ENCODE results near the gene PISD.
A peak's percentile ranks its signal among the peaks of the same experiment; 100 is the strongest.

The PISD gene

GRCh38 chr22:31609716-31610115, 52.3 kb downstream of the PISD start:
- POLR2A ChIA-PET, result no interaction called here
- CTCF ChIA-PET, result interaction anchor here (1.1 to 1.2 kb wide), 3 partner anchors 11 to 24 kb away, joined by 3 to 5 read pairs (median 5); no protein-coding TSS in a partner anchor
- Histone ChIP-seq H3K27me3 (replicated peaks in 2 of 5; ENCODE audit: control insufficient read depth in 4 of 5, insufficient read depth in 5 of 5, low read length in 4 of 5) (no peaks in the 10 kb centered on the region), H3K4me3 (ENCODE audit: control insufficient read depth in 1 of 7, extremely low read depth in 1 of 7, insufficient read depth in 4 of 7, low read depth in 2 of 7, low read length in 6 of 7) (no peak overlapping the region), H3K9me3 (ENCODE audit: control extremely low read depth in 1 of 5, control insufficient read depth in 4 of 5, insufficient read depth in 2 of 5, low read depth in 1 of 5, low read length in 4 of 5) (no peaks in the 10 kb centered on the region), H3K4me1 (ENCODE audit: control extremely low read depth in 1 of 4, control insufficient read depth in 4 of 4, insufficient read depth in 4 of 4, low read length in 3 of 4) (peaks cover 0 to 11% (median 9%) of the 10 kb centered on the region in 4 experiments), H3K36me3 (ENCODE audit: control insufficient read depth in 4 of 4, insufficient read depth in 4 of 4, low read length in 3 of 4) (peaks cover 3 to 41% (median 29%) of the 10 kb centered on the region in 4 experiments), H3K27ac (ENCODE audit: insufficient read depth in 1 of 2, low read depth in 1 of 2, low read length in 2 of 2, poor library complexity in 1 of 2, severe bottlenecking in 2 of 2) (no peak overlapping the region)
- no peak for DNase-seq
- 97% methylated on average over 10 of the region's 10 CpGs for WGBS (ENCODE audit: insufficient coverage)

- Histone ChIP-seq H3K27me3 (replicated peaks in 2 of 5; ENCODE audit: control insufficient read depth in 4 of 5, insufficient read depth in 5 of 5, low read length in 4 of 5) (no peaks in the 10 kb centered on the region), H3K4me1 (ENCODE audit: control extremely low read depth in 1 of 4, control insufficient read depth in 4 of 4, insufficient read depth in 4 of 4, low read length in 3 of 4) (peaks cover 0 to 6% (median 2%) of the 10 kb centered on the region in 4 experiments), H3K36me3 (ENCODE audit: control insufficient read depth in 4 of 4, insufficient read depth in 4 of 4, low read length in 3 of 4) (peaks cover 3 to 55% (median 37%) of the 10 kb centered on the region in 4 experiments), H3K27ac (ENCODE audit: insufficient read depth in 1 of 2, low read depth in 1 of 2, low read length in 2 of 2, poor library complexity in 1 of 2, severe bottlenecking in 2 of 2) (no peak overlapping the region), H3K9me3 (ENCODE audit: control extremely low read depth in 1 of 5, control insufficient read depth in 4 of 5, insufficient read depth in 2 of 5, low read depth in 1 of 5, low read length in 4 of 5) (no peaks in the 10 kb centered on the region), H3K4me3 (ENCODE audit: control insufficient read depth in 1 of 7, extremely low read depth in 1 of 7, insufficient read depth in 4 of 7, low read depth in 2 of 7, low read length in 6 of 7) (no peak overlapping the region)
- ChIA-PET CTCF (no interaction called here), POLR2A (no interaction called here)
- WGBS (ENCODE audit: insufficient coverage), result 97% methylated on average over 6 of the region's 7 CpGs
- DNase-seq, result no peak
These were observed 54.3 kb downstream of the PISD start for GRCh38 chr22:31607696-31608095.

GRCh38 chr22:31605851-31606585, 56.0 kb downstream of the PISD start:
- POLR2A ChIA-PET, result no interaction called here
- H3K36me3 ChIP-seq (ENCODE audit: control insufficient read depth in 4 of 4, insufficient read depth in 4 of 4, low read length in 3 of 4), result peaks cover 3 to 53% (median 35%) of the 10 kb centered on the region in 4 experiments
- CTCF ChIA-PET, result interaction anchor here (1.0 kb wide), 2 partner anchors 25 to 29 kb away, joined by 3 read pairs; no protein-coding TSS in a partner anchor
- no peak for DNase-seq
- H3K4me3 ChIP-seq (ENCODE audit: control insufficient read depth in 1 of 7, extremely low read depth in 1 of 7, insufficient read depth in 4 of 7, low read depth in 2 of 7, low read length in 6 of 7), result no peak overlapping the region
- H3K9me3 ChIP-seq (ENCODE audit: control extremely low read depth in 1 of 5, control insufficient read depth in 4 of 5, insufficient read depth in 2 of 5, low read depth in 1 of 5, low read length in 4 of 5), result no peaks in the 10 kb centered on the region
- no peak overlapping the region for H3K27ac ChIP-seq (ENCODE audit: insufficient read depth in 1 of 2, low read depth in 1 of 2, low read length in 2 of 2, poor library complexity in 1 of 2, severe bottlenecking in 2 of 2)
- peaks cover 0 to 6% (median 1%) of the 10 kb centered on the region in 4 experiments for H3K4me1 ChIP-seq (ENCODE audit: control extremely low read depth in 1 of 4, control insufficient read depth in 4 of 4, insufficient read depth in 4 of 4, low read length in 3 of 4)
- WGBS (ENCODE audit: insufficient coverage), result 100% methylated on average over 2 of the region's 9 CpGs
- no peaks in the 10 kb centered on the region for H3K27me3 ChIP-seq (replicated peaks in 2 of 5; ENCODE audit: control insufficient read depth in 4 of 5, insufficient read depth in 5 of 5, low read length in 4 of 5)

GRCh38 chr22:31604746-31605705, 57.0 kb downstream of the PISD start:
- CTCF ChIA-PET, result interaction anchor here (1.0 kb wide), 1 partner anchor 38 kb away, joined by 3 read pairs; no protein-coding TSS in a partner anchor

GRCh38 chr22:31604137-31604705, 57.8 kb downstream of the PISD start:
- H3K9me3 ChIP-seq (ENCODE audit: control extremely low read depth in 1 of 5, control insufficient read depth in 4 of 5, insufficient read depth in 2 of 5, low read depth in 1 of 5, low read length in 4 of 5), result no peaks in the 10 kb centered on the region
- H3K27ac ChIP-seq (ENCODE audit: insufficient read depth in 1 of 2, low read depth in 1 of 2, low read length in 2 of 2, poor library complexity in 1 of 2, severe bottlenecking in 2 of 2), result no peak overlapping the region
- no peak overlapping the region for H3K4me3 ChIP-seq (ENCODE audit: control insufficient read depth in 1 of 7, extremely low read depth in 1 of 7, insufficient read depth in 4 of 7, low read depth in 2 of 7, low read length in 6 of 7)
- peaks cover 0 to 6% (median 0%) of the 10 kb centered on the region in 4 experiments for H3K4me1 ChIP-seq (ENCODE audit: control extremely low read depth in 1 of 4, control insufficient read depth in 4 of 4, insufficient read depth in 4 of 4, low read length in 3 of 4)
- POLR2A ChIA-PET, result no interaction called here
- no peaks in the 10 kb centered on the region for H3K27me3 ChIP-seq (replicated peaks in 2 of 5; ENCODE audit: control insufficient read depth in 4 of 5, insufficient read depth in 5 of 5, low read length in 4 of 5)
- no peak for DNase-seq
- CTCF ChIA-PET, result interaction anchor here (1.0 kb wide), 1 partner anchor 37 kb away, joined by 3 read pairs; no protein-coding TSS in a partner anchor
- 97% methylated on average over 4 of the region's 14 CpGs for WGBS (ENCODE audit: insufficient coverage)
- peaks cover 3 to 41% (median 29%) of the 10 kb centered on the region in 4 experiments for H3K36me3 ChIP-seq (ENCODE audit: control insufficient read depth in 4 of 4, insufficient read depth in 4 of 4, low read length in 3 of 4)

More at GRCh38 chr22:31604746-31605705, 57.0 kb downstream of the PISD start:
- POLR2A ChIA-PET, result no interaction called here
- Histone ChIP-seq H3K36me3 (ENCODE audit: control insufficient read depth in 4 of 4, insufficient read depth in 4 of 4, low read length in 3 of 4) (peaks cover 3 to 44% (median 30%) of the 10 kb centered on the region in 4 experiments), H3K9me3 (ENCODE audit: control extremely low read depth in 1 of 5, control insufficient read depth in 4 of 5, insufficient read depth in 2 of 5, low read depth in 1 of 5, low read length in 4 of 5) (no peaks in the 10 kb centered on the region), H3K4me1 (ENCODE audit: control extremely low read depth in 1 of 4, control insufficient read depth in 4 of 4, insufficient read depth in 4 of 4, low read length in 3 of 4) (peaks cover 0 to 6% (median 0%) of the 10 kb centered on the region in 4 experiments), H3K27ac (ENCODE audit: insufficient read depth in 1 of 2, low read depth in 1 of 2, low read length in 2 of 2, poor library complexity in 1 of 2, severe bottlenecking in 2 of 2) (no peak overlapping the region), H3K27me3 (replicated peaks in 2 of 5; ENCODE audit: control insufficient read depth in 4 of 5, insufficient read depth in 5 of 5, low read length in 4 of 5) (no peaks in the 10 kb centered on the region), H3K4me3 (ENCODE audit: control insufficient read depth in 1 of 7, extremely low read depth in 1 of 7, insufficient read depth in 4 of 7, low read depth in 2 of 7, low read length in 6 of 7) (no peak overlapping the region)
- no peak for DNase-seq
- 95% methylated on average over 17 of the region's 17 CpGs for WGBS (ENCODE audit: insufficient coverage)

GRCh38 chr22:31603574-31603973, 58.4 kb downstream of the PISD start:
- POLR2A ChIA-PET, result no interaction called here

More at GRCh38 chr22:31603574-31603973, 58.4 kb downstream of the PISD start:
- DNase-seq, result no peak
- CTCF ChIA-PET, result no interaction called here
- H3K27ac ChIP-seq (ENCODE audit: insufficient read depth in 1 of 2, low read depth in 1 of 2, low read length in 2 of 2, poor library complexity in 1 of 2, severe bottlenecking in 2 of 2), result peak overlapping the region in 1 of 2 experiments; percentile 47
- peaks cover 3 to 41% (median 28%) of the 10 kb centered on the region in 4 experiments for H3K36me3 ChIP-seq (ENCODE audit: control insufficient read depth in 4 of 4, insufficient read depth in 4 of 4, low read length in 3 of 4)
- peaks cover 0 to 6% (median 0%) of the 10 kb centered on the region in 4 experiments for H3K4me1 ChIP-seq (ENCODE audit: control extremely low read depth in 1 of 4, control insufficient read depth in 4 of 4, insufficient read depth in 4 of 4, low read length in 3 of 4)
- H3K27me3 ChIP-seq (replicated peaks in 2 of 5; ENCODE audit: control insufficient read depth in 4 of 5, insufficient read depth in 5 of 5, low read length in 4 of 5), result no peaks in the 10 kb centered on the region
- 94% methylated on average over 5 of the region's 5 CpGs for WGBS (ENCODE audit: insufficient coverage)
- no peaks in the 10 kb centered on the region for H3K9me3 ChIP-seq (ENCODE audit: control extremely low read depth in 1 of 5, control insufficient read depth in 4 of 5, insufficient read depth in 2 of 5, low read depth in 1 of 5, low read length in 4 of 5)
- no peak overlapping the region for H3K4me3 ChIP-seq (ENCODE audit: control insufficient read depth in 1 of 7, extremely low read depth in 1 of 7, insufficient read depth in 4 of 7, low read depth in 2 of 7, low read length in 6 of 7)
